Activated CD8-positive, alpha-beta memory T cell treated with anti-CD3 and anti-CD28 coated beads for 36 hours (primary cell): ENCODE results near the gene EFNA3. TPM values are rescaled to one million over a fixed set of nuclear protein-coding genes. Genes with fewer than 3 reads are reported as not detected.

Source experiments
- CTCF ChIA-PET: fragments of 350-600 bp; sonication (Branson Sonifier 250); formaldehyde crosslinking; loops from one replicate; lab custom pipeline; 2021; ENCODE audit warnings: antibody characterized with exemption; lab: Charles Lee
- POLR2A ChIA-PET: fragments of 350-600 bp; sonication (Branson Sonifier 250); formaldehyde crosslinking; loops from one replicate; lab custom pipeline; 2021; ENCODE audit warnings: antibody characterized with exemption; lab: Charles Lee
- total RNA-seq, 2 experiments: library from RNA; stranded (reverse); gene quantifications; one replicate each; pipeline ENCODE4 v1.2.3, GENCODE V29; 2021

EFNA3 gene, protein sequence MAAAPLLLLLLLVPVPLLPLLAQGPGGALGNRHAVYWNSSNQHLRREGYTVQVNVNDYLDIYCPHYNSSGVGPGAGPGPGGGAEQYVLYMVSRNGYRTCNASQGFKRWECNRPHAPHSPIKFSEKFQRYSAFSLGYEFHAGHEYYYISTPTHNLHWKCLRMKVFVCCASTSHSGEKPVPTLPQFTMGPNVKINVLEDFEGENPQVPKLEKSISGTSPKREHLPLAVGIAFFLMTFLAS
- 1 to 10 TPM; 3.1 to 3.5 TPM for total RNA-seq

DNA sequence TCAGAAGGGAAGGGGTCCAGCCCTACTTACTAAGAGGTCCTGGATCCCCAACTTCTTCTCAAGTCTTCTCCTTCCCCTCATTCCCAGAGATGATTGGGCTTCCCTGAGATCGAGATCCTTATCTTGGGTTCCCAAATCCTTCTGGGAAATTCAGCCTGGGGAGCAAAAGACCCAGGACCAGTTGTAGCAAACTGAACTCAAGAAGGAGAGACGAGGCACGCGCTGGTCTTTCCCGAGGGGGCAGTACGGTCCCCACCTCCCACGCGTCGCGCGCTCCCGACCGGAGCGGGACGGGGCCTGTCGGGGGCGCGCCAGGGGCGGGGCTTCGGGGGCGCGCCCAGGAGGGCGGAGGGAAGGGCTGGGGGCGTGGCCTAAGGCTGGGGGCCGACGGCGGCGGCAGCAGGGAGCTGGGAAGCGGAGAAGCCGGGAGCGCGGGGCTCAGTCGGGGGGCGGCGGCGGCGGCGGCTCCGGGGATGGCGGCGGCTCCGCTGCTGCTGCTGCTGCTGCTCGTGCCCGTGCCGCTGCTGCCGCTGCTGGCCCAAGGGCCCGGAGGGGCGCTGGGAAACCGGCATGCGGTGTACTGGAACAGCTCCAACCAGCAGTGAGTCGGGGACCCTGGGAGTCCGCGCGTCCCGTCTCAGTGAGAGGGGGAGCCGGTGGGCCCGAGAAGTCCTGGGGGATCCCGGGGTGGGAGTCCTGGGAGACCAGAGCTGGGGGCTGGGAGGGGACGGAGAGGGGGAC, at the start of gene EFNA3:
Gene EFNA3, plus strand, starts transcription at position 369 of the 741 bp plus-strand sequence. Its CDS starts 105 bp downstream, at position 474.
- POLR2A ChIA-PET: no interaction called here
- CTCF ChIA-PET: interaction anchor here (0.7 to 4.4 kb wide), 6 partner anchors 13 to 89 kb away, joined by 3 to 20 read pairs (median 4); partner anchors contain the start of gene ADAM15

DNA sequence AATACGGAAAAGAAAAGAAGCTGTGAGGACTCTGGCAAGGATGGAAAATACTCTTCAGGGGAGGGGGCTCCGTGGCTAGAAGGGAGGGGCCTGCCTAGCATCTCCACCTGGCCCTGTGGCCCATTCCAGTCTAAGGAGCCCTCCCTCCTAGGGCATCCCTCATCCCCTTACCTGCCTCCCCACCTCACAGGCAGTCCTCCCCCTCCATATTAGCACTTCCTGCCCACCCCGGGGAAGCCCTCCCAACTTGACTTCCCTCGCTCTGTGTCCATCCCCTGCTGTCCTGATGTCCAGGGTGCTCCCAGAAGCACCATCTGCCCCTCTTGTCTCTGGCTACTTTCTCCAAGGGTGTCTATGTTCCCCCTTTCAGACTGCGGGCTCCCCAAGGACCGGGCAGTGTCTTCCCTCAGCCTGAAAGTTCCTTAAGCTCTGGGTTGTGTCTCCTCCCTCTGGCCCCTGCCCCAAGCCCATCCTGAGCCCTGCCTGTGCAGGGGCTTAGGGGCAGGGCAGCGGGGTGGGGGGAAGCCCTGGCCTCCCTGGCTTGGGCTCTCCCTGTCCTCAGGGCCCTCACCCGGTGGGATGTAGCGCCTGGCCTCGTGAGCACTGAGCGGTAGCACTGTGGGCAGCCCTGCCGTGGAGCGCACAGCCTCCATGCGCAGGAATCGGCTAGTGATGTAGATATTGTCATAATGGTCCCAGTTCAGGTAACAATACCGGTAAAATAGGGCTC, 49.0 kb upstream of the EFNA3 start:
- POLR2A ChIA-PET: no interaction called here

DNA sequence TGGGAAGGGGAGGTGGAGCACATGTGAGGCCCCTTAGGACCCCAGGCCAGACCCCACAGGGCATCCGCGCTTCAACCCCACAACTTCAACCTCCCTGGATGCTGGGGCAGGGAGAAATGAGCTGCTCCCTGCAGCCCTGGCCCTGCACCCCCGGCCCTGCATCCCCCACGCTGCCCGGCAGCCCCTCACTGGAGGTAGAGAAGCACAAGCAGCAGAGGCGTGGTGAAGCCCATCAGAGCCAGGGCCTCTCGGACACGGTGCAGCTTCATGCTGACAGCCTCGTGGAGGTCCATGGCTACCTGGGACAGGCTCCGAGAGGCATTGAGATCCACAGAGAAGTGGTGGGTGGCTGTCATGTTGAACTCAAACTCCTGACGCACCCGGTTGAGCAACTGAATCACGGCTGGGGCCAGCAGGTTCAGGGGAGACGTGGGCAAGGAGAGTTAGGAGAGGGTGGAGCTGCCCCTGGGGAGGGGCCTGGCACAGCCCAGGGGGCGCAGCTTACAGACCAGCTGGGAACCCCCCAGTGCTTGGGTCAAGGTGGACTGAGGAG, 48.3 kb upstream of the EFNA3 start:
- CTCF ChIA-PET: interaction anchor here (1.0 to 1.1 kb wide), 2 partner anchors 13 to 71 kb away, joined by 3 to 4 read pairs; no protein-coding TSS in a partner anchor
- POLR2A ChIA-PET: interaction anchor here (0.6 kb wide), 1 partner anchor 121 kb away, joined by 6 read pairs; no protein-coding TSS in a partner anchor

More for the DNA sequence above, 49.0 kb upstream of the EFNA3 start:
- CTCF ChIA-PET: no interaction called here

DNA sequence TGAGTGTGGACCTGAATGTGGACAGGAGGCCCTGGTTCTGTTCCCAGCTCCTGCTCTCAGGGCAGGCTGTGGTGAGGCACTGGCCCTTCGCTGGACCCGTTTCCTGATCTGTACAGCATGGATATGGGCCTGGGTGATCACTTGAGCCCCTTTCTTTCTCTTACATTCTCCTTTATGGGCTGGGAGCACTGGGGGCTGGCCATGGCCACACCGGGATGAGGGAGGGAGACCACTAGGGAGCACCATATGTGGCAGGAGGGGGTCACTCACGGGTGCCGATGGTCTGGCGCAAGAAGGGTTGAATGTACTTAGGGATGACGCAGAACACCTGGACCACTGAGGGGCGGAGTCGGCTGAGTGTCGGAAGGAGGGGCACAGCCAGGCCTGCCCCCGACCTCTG, 47.7 kb upstream of the EFNA3 start:
- ChIA-PET POLR2A (interaction anchor here (0.6 kb wide), 1 partner anchor 121 kb away, joined by 6 read pairs; no protein-coding TSS in a partner anchor), CTCF (interaction anchor here (1.0 to 1.1 kb wide), 2 partner anchors 14 to 72 kb away, joined by 3 to 4 read pairs; no protein-coding TSS in a partner anchor)

DNA sequence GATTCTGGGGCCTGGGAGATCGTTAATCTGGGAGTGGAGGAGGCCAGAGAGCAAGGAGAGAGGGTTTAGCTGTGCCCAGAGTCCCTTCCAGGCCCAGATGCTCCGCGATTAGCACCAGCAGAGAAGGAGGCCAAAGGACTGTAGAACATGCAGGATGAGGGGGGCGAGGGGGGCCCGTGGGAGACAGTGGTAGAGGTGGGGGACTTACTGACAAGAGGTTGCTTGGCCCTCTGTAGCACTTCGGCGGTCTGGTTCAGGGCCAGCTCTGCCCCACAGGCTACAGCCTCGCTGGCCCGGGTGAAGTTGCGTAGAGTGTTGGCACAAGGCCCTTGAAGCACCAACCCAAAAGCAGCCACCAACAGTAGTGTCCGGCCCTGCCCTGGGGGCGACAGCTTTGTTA, 45.8 kb upstream of the EFNA3 start:
- CTCF ChIA-PET: interaction anchor here (1.6 to 2.1 kb wide), 2 partner anchors 12 to 52 kb away, joined by 6 to 7 read pairs; no protein-coding TSS in a partner anchor
- POLR2A ChIA-PET: no interaction called here

DNA sequence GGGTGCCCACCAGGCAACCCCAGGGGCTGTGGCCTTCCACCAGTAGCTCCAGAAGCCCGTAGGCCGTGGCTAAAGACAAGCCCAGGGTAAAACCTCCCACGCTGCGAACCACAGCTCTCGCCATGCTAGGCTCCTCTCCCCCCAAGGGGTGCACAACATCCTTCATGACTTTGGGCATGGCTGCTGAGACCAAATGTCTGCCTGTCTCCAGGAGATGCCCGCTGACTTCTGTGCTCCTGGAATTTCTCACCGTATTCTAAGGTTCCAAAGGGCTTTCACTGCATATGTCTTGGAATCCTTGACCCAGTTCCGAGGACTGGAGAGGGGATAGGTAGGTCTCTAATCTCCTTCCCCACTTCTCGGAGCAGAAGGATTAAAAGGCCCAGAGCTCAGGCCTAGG, 45.1 kb upstream of the EFNA3 start, which contains the start of the genes DCST1 and DCST2:
Gene DCST1, plus strand, starts transcription at position 301 of the 400 bp plus-strand sequence. CDS start 213 bp downstream, outside the sequence.
Gene DCST2, minus strand, starts transcription at position 258 of the 400 bp plus-strand sequence. Its CDS starts 80 bp downstream, at position 178.
- POLR2A ChIA-PET: no interaction called here
- CTCF ChIA-PET: interaction anchor here (1.0 to 2.1 kb wide), 3 partner anchors 11 to 52 kb away, joined by 3 to 7 read pairs (median 6); no protein-coding TSS in a partner anchor

DNA sequence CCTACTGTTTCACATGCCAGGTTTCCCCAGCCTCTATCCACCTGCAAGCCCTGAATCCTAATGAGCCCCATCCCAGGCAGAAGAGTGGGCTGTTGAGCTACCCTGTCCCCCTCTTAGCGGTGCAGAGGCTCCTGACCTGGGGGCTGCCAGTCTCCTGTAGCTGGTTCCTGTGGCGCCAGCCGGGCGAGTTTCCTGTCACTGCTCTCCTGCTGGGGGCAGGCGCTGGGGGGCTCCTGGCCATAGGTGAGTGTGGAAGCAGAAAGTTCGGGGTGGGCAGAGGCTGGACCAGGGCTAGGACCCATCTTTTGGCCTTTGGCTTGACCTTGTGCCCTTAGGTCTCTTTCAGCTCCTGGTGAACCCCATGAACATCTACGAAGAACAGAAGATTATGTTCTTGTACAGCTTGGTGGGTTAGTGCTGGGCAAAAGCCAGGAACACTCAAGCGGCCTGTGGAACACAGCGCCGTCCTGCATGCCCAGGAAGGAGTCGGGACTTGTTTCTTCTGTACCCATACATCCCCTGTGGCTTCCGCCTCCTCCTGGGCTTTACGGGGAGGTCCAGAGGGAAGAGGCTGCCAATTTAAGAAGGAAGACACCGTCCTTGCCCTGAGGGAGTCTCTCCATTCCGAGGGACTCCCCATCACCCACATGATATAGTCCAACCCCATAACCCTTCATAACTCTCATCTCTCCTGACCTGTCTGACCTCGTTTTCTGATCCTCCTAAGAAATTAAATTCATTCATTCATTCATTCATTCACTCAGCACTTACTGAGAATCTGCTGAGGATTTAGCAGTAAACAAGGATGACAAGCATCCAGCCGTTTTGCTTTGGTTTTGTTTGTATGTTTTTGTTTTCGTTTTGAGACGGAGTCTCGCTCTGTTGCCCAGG, 44.1 kb upstream of the EFNA3 start:
- ChIA-PET CTCF (interaction anchor here (1.0 to 2.1 kb wide), 3 partner anchors 17 to 51 kb away, joined by 3 to 6 read pairs (median 4); no protein-coding TSS in a partner anchor), POLR2A (no interaction called here)

DNA sequence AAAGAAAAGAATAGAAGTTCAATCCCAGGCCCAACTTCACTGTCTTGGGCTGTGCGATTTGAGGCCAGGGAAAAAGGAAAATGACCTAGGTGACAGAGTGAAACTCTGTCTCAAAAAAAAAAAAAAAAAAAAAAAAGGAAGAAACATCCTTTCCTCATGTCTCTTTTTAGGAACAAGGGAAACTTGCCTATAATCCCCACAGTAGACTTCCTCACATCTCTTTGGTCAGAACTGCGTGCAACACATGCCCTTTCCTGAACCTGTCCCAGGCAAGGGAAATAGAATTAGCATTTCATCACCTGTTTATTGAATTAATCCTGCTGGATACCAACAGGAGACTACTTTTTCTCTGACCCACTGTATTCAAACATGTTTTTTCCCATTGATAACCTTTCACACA, 42.7 kb upstream of the EFNA3 start:
- CTCF ChIA-PET: interaction anchor here (1.1 kb wide), 1 partner anchor 19 kb away, joined by 4 read pairs; no protein-coding TSS in a partner anchor

DNA sequence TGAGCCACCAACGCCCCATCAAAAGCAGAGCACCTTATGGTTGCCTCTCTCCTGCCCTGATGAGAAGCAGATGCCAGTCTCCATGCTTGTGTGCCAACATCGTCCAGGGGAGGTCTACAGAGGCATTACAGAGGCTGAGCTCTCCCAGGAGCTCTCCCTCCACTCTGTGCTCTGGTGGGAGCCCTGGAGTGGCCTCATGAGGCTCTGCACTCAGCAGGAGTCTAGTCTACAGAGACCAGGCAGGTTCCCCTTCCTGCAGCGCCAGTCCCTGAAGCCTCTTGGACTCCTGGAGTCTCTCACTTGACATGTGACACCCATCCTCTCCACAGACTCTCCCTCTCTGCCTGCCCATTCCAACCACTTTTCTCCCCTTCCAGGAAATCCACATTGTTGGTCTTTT, 41.6 kb upstream of the EFNA3 start:
- POLR2A ChIA-PET: no interaction called here
- CTCF ChIA-PET: interaction anchor here (2.4 kb wide), 1 partner anchor 14 kb away, joined by 8 read pairs; the partner anchor contains the start of gene ADAM15

More for the DNA sequence above, 42.7 kb upstream of the EFNA3 start:
- POLR2A ChIA-PET: no interaction called here

DNA sequence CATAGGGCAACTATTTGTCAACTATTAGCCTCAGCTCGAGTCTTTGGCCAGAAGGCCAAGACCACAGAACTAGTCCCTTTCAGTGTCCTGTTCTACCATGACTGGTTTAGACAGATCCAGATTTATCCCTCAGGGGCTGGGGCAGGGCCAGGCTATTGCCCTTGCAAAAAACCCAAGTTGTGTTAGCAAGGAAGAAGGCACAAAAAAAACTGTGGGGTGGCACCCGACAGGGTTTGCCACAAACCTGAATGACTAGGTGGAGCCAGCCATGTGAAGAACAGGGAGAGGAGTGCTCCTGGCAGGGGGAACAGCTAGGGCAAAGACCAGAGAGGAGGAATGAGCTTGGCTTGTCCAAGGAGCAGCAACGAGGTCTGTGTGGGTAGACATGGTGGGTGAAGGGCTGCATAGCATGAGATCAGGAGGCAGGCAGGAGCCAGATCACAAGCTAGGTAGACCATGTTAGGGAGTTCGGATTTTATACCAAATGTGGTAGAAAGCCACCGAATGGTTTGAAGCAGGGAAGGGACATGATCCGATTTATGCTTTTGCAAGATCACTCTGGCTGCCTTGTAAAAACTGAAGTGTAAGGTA, 40.7 kb upstream of the EFNA3 start:
- ChIA-PET POLR2A (no interaction called here), CTCF (interaction anchor here (1.0 to 2.4 kb wide), 3 partner anchors 13 to 39 kb away, joined by 3 to 8 read pairs (median 4); partner anchors contain the start of gene ADAM15)

DNA sequence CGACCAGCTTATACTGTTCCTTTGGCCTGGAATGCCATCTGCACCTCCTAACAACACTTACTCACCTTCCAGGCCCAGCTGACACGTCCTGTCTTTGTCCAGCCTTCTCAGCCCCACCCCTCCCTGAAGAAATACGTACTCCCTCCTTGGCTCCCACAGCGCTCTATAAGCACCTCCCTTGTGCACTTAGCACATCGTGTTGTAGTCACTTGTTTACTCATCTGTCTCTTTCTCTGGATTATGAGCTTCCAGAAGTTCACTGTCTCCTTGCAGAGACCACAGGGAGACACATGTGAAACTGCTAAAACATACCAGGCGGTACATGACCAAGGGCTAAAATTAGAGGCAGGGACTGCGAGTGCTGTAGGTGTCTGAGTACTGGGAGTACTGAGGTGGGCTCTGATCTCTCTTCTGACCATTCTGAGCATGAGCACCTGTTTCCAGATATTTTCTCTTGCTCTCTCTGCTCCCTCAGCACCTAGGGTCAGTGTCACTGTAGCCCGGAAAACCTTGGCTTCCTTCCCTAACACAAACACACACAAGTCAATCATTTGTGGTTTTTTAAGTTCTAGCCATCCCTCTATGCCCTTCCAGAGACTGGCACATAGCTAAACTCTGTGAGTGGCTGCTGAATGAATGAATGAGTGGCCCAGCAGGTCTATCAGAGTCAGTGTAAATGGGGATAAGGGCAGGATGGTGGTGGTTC, 39.9 kb upstream of the EFNA3 start:
- CTCF ChIA-PET: interaction anchor here (0.5 to 2.4 kb wide), 5 partner anchors 12 to 73 kb away, joined by 3 to 8 read pairs (median 4); partner anchors contain the start of gene ADAM15
- POLR2A ChIA-PET: no interaction called here

DNA sequence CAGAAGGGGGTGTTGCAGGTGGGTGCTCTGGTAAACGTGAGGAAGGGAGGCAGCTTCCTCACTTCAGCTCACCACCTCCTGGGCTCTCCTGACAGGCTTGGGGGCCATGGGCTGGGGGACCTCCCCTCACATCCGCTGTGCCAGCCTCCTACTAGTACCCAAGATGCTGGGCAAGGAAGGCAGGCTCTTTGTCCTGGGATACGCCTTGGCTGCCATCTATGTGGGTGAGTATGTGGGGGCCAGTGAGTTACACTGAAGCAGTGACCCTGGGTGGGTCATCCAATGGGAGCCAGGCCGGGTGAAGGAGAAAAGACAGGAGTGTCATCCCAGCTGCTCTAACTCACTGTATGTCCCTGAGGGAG, 39.3 kb upstream of the EFNA3 start:
- POLR2A ChIA-PET: no interaction called here
- CTCF ChIA-PET: interaction anchor here (0.5 to 2.4 kb wide), 6 partner anchors 12 to 72 kb away, joined by 3 to 8 read pairs (median 4); partner anchors contain the start of gene ADAM15

DNA sequence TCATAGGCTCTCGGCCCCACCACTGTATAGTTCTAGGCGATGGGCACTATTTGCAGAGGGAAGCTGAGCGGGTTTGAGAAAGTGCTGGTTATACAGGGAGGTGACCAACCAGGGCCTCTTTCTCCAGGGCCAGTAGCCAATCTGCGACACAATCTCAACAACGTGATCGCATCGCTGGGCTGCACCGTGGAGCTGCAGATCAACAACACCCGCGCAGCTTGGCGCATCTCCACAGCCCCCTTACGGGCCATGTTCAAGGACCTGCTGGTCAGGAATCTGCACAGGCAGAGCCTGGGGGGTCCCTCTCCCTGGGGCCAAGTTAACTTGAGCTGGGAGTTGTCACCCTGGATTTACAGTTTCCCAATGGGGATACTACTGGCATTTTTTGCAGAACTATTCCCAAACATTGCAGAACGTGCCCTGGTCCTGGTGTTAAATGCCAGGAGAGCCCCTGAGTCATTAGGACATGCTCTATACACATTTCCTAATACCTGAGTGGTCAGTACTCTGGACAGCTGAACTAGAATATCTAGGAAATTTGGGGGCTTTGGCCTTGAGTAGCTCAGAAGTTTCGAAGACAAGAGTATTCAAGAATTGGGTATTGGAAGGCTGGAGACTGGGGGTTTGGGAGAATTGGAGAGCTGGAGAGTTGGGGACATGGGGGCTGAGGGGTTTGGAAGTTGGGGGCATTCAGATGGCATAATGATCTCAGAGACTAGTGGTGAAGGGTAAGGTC, 38.1 kb upstream of the EFNA3 start:
- CTCF ChIA-PET: interaction anchor here (1.1 to 5.8 kb wide), 5 partner anchors 20 to 44 kb away, joined by 3 to 30 read pairs (median 6); partner anchors contain the start of gene EFNA4
- POLR2A ChIA-PET: no interaction called here

DNA sequence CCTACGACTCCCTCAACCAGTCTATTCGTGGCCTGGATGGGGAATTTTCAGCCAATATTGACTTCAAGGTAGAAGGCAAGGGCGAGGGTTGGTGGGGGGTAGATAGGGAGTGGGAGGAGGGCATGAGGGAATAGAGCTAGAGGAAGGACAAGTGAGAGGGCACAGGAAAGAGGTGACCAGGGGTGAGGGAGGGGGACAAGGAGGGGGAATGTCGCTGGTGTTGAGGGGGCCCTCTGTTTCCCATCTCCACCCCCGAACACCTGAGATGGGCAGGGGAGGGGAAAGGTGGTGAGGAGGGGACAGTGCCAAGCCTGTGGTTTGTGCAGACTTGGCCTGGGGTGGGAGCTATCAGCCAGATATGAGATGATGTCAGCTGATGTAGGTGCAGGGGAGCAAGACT, 35.8 kb upstream of the EFNA3 start:
- POLR2A ChIA-PET: no interaction called here

DNA sequence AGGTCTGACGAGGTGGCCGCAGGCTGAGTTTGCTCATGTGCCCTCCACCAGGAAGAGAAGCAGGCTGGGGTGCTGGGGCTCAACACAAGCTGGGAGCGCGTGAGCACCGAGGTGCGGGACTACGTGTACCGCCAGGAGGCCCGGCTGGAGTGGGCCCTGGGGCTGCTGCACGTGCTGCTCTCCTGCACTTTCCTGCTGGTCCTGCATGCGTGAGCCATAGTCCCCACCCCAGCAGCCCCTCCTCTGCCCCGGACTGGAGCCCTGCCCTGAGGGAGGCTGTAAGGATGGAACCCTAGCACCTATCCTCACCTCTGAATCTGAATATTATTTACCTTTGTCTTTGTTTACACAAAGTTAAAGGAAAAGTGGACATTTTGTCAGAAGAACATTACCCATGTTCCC, 35.3 kb upstream of the EFNA3 start:
- ChIA-PET POLR2A (no interaction called here), CTCF (interaction anchor here (1.0 to 5.8 kb wide), 10 partner anchors 9 to 129 kb away, joined by 3 to 32 read pairs (median 6); partner anchors contain the start of genes DCST1, DCST2 and KRTCAP2)

More for the DNA sequence above, 35.8 kb upstream of the EFNA3 start:
- CTCF ChIA-PET: interaction anchor here (0.6 to 5.8 kb wide), 6 partner anchors 8 to 124 kb away, joined by 3 to 30 read pairs (median 5); partner anchors contain the start of gene ADAM15
